HEK293 (cell line): ENCODE results near the gene NDUFA8.

Source experiments
- EGR2 ChIP-seq: fragments of 450-650 bp; formaldehyde crosslinking; IDR thresholded peaks from 2 replicates; pipeline ENCODE4 v1.5.1; 2016; ENCODE audit warnings: low read depth, missing biosample characterization, missing genetic modification characterization
- MYNN ChIP-seq: fragments of 450-650 bp; formaldehyde crosslinking; IDR thresholded peaks from 2 replicates; pipeline ENCODE4 v1.5.1; 2016; ENCODE audit warnings: missing biosample characterization, missing genetic modification characterization, borderline replicate concordance
- SP7 ChIP-seq: fragments of 450-650 bp; formaldehyde crosslinking; IDR thresholded peaks from 2 replicates; pipeline ENCODE4 v1.5.1; 2016; ENCODE audit warnings: missing biosample characterization, missing genetic modification characterization
- TRIM28 ChIP-seq: IDR thresholded peaks from 2 replicates; pipeline ENCODE4 v1.6.1; 2011; ENCODE audit warnings: low read length, control low read depth, borderline replicate concordance
- ZBTB26 ChIP-seq: fragments of 450-650 bp; formaldehyde crosslinking; optimal IDR thresholded peaks from 2 replicates; pipeline ENCODE3; 2016; ENCODE audit warnings: missing biosample characterization, mild to moderate bottlenecking, missing genetic modification characterization
- ZBTB49 ChIP-seq: fragments of 450-650 bp; formaldehyde crosslinking; IDR thresholded peaks from 2 replicates; pipeline ENCODE4 v1.5.1; 2016; ENCODE audit warnings: missing biosample characterization, missing genetic modification characterization, low read depth
- ZNF132 ChIP-seq: fragments of 450-650 bp; formaldehyde crosslinking; IDR thresholded peaks from 2 replicates; pipeline ENCODE4 v1.5.1; 2017; ENCODE audit warnings: missing biosample characterization, missing genetic modification characterization, borderline replicate concordance
- ZNF184 ChIP-seq: fragments of 450-650 bp; IDR thresholded peaks from 2 replicates; pipeline ENCODE4 v1.5.1; 2018; ENCODE audit warnings: missing biosample characterization, mild to moderate bottlenecking, missing genetic modification characterization
- ZNF416 ChIP-seq: fragments of 450-650 bp; formaldehyde crosslinking; IDR thresholded peaks from 2 replicates; pipeline ENCODE4 v1.5.1; 2016; ENCODE audit warnings: missing biosample characterization, missing genetic modification characterization
- ZNF513 ChIP-seq: fragments of 450-650 bp; IDR thresholded peaks from 2 replicates; pipeline ENCODE4 v1.5.1; 2018; ENCODE audit warnings: missing biosample characterization, missing genetic modification characterization
- ZNF521 ChIP-seq: fragments of 450-650 bp; formaldehyde crosslinking; IDR thresholded peaks from 2 replicates; pipeline ENCODE4 v1.5.1; 2017; ENCODE audit warnings: missing biosample characterization, mild to moderate bottlenecking, missing genetic modification characterization
- ZNF585B ChIP-seq: fragments of 450-650 bp; formaldehyde crosslinking; IDR thresholded peaks from 2 replicates; pipeline ENCODE4 v1.5.1; 2016; ENCODE audit warnings: missing biosample characterization, missing genetic modification characterization
- ZNF623 ChIP-seq: fragments of 450-650 bp; formaldehyde crosslinking; IDR thresholded peaks from 2 replicates; pipeline ENCODE4 v1.5.1; 2016; ENCODE audit warnings: missing biosample characterization, missing genetic modification characterization
- ZNF629 ChIP-seq: fragments of 450-650 bp; formaldehyde crosslinking; IDR thresholded peaks from 2 replicates; pipeline ENCODE4 v1.5.1; 2017; ENCODE audit warnings: missing biosample characterization, missing genetic modification characterization
- ZNF645 ChIP-seq: fragments of 450-650 bp; formaldehyde crosslinking; IDR thresholded peaks from 2 replicates; pipeline ENCODE4; 2016; ENCODE audit warnings: missing biosample characterization, missing genetic modification characterization
- ZNF791 ChIP-seq: fragments of 450-650 bp; formaldehyde crosslinking; IDR thresholded peaks from 2 replicates; pipeline ENCODE4 v1.5.1; 2016; ENCODE audit warnings: missing biosample characterization, missing genetic modification characterization
- TF ChIP-seq, protein P1 (sequence below): fragments of 450-650 bp; formaldehyde crosslinking; IDR thresholded peaks from 2 replicates; pipeline ENCODE4 v1.5.1; 2016; ENCODE audit warnings: missing biosample characterization, missing genetic modification characterization
- TF ChIP-seq, protein P2 (sequence below): fragments of 450-650 bp; formaldehyde crosslinking; IDR thresholded peaks from 2 replicates; pipeline ENCODE4 v1.5.1; 2016; ENCODE audit warnings: missing biosample characterization, missing genetic modification characterization
- TF ChIP-seq, protein P3 (sequence below): fragments of 450-650 bp; formaldehyde crosslinking; IDR thresholded peaks from 2 replicates; pipeline ENCODE4 v1.5.1; 2016; ENCODE audit warnings: missing biosample characterization, missing genetic modification characterization
- TF ChIP-seq, protein P4 (sequence below): fragments of 450-650 bp; formaldehyde crosslinking; IDR thresholded peaks from 2 replicates; pipeline ENCODE4 v1.5.1; 2016; ENCODE audit warnings: missing biosample characterization, missing genetic modification characterization

NDUFA8 gene

GRCh38 chr9:122159026-122159924, at the start of gene NDUFA8, which contains the start of gene MORN5 (continued):
- TF ChIP-seq ZBTB49 (tag by site-specific recombination) (no peak), ZNF791 (tag by site-specific recombination) (no peak), ZNF184 (tag by site-specific recombination) (no peak), SP7 (tag by site-specific recombination) (no peak), MYNN (tag by site-specific recombination) (no peak), EGR2 (tag by site-specific recombination) (0 out of 2 replicates have a peak, but pooled peaks have one; percentile 17), ZNF521 (tag by site-specific recombination) (no peak), ZBTB26 (tag by site-specific recombination) (peak; percentile 17), ZNF513 (no peak), ZNF629 (no peak), ZNF623 (tag by site-specific recombination) (no peak), TRIM28 (no peak), ZNF132 (tag by site-specific recombination) (no peak), ZNF585B (no peak), ZNF416 (no peak), ZNF645 (tag by site-specific recombination) (no peak)
- TF ChIP-seq, protein P1, sequence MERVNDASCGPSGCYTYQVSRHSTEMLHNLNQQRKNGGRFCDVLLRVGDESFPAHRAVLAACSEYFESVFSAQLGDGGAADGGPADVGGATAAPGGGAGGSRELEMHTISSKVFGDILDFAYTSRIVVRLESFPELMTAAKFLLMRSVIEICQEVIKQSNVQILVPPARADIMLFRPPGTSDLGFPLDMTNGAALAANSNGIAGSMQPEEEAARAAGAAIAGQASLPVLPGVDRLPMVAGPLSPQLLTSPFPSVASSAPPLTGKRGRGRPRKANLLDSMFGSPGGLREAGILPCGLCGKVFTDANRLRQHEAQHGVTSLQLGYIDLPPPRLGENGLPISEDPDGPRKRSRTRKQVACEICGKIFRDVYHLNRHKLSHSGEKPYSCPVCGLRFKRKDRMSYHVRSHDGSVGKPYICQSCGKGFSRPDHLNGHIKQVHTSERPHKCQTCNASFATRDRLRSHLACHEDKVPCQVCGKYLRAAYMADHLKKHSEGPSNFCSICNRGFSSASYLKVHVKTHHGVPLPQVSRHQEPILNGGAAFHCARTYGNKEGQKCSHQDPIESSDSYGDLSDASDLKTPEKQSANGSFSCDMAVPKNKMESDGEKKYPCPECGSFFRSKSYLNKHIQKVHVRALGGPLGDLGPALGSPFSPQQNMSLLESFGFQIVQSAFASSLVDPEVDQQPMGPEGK = peak; percentile 74
- TF ChIP-seq, protein P2, sequence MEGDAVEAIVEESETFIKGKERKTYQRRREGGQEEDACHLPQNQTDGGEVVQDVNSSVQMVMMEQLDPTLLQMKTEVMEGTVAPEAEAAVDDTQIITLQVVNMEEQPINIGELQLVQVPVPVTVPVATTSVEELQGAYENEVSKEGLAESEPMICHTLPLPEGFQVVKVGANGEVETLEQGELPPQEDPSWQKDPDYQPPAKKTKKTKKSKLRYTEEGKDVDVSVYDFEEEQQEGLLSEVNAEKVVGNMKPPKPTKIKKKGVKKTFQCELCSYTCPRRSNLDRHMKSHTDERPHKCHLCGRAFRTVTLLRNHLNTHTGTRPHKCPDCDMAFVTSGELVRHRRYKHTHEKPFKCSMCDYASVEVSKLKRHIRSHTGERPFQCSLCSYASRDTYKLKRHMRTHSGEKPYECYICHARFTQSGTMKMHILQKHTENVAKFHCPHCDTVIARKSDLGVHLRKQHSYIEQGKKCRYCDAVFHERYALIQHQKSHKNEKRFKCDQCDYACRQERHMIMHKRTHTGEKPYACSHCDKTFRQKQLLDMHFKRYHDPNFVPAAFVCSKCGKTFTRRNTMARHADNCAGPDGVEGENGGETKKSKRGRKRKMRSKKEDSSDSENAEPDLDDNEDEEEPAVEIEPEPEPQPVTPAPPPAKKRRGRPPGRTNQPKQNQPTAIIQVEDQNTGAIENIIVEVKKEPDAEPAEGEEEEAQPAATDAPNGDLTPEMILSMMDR = no peak
- TF ChIP-seq, protein P3, sequence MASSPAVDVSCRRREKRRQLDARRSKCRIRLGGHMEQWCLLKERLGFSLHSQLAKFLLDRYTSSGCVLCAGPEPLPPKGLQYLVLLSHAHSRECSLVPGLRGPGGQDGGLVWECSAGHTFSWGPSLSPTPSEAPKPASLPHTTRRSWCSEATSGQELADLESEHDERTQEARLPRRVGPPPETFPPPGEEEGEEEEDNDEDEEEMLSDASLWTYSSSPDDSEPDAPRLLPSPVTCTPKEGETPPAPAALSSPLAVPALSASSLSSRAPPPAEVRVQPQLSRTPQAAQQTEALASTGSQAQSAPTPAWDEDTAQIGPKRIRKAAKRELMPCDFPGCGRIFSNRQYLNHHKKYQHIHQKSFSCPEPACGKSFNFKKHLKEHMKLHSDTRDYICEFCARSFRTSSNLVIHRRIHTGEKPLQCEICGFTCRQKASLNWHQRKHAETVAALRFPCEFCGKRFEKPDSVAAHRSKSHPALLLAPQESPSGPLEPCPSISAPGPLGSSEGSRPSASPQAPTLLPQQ = 0 out of 2 replicates have a peak, but pooled peaks have one; percentile 24
- TF ChIP-seq, protein P4, sequence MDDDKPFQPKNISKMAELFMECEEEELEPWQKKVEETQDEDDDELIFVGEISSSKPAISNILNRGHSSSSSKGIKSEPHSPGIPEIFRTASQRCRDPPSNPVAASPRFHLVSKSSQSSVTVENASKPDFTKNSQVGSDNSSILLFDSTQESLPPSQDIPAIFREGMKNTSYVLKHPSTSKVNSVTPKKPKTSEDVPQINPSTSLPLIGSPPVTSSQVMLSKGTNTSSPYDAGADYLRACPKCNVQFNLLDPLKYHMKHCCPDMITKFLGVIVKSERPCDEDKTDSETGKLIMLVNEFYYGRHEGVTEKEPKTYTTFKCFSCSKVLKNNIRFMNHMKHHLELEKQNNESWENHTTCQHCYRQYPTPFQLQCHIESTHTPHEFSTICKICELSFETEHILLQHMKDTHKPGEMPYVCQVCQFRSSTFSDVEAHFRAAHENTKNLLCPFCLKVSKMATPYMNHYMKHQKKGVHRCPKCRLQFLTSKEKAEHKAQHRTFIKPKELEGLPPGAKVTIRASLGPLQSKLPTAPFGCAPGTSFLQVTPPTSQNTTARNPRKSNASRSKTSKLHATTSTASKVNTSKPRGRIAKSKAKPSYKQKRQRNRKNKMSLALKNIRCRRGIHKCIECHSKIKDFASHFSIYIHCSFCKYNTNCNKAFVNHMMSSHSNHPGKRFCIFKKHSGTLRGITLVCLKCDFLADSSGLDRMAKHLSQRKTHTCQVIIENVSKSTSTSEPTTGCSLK (tag by site-specific recombination) = no peak
